T-helper 1 cell treated with Interleukin-12 subunit alpha and Interleukin-12 subunit beta and Interleukin-4 antibody, amounts not matched to agents 30 μg/mL and 1 μg/mL, for 36 hours (primary cell): ENCODE measurements around the gene PLCE1.
A peak's percentile ranks its signal among the peaks of the same experiment; 100 is the strongest.
"Not testable (repeated sequence)": the region's sequence is repeated elsewhere in the genome, so short reads cannot be mapped to it uniquely, and the experiment has no call there.

Experiments used
- H3K27ac Mint-ChIP-seq: one replicate; pipeline ENCODE4 v1.8.0; 2021; ENCODE audit warnings: mild to moderate bottlenecking, mixed read lengths
- H3K27me3 Mint-ChIP-seq: one replicate; pipeline ENCODE4 v1.8.0; 2021; ENCODE audit warnings: low read depth, mixed read lengths
- H3K36me3 Mint-ChIP-seq: one replicate; pipeline ENCODE4 v1.8.0; 2021; ENCODE audit warnings: low read depth, mixed read lengths
- H3K4me1 Mint-ChIP-seq: one replicate; pipeline ENCODE4 v1.8.0; 2021; ENCODE audit warnings: low read depth, mixed read lengths
- H3K4me3 Mint-ChIP-seq: one replicate; pipeline ENCODE4 v1.8.0; 2021; ENCODE audit warnings: mild to moderate bottlenecking, moderate library complexity, mixed read lengths
- H3K9me3 Mint-ChIP-seq: one replicate; pipeline ENCODE4 v1.8.0; 2021; ENCODE audit warnings: mixed read lengths

PLCE1 gene

GRCh38 chr10:93993782-93994437 lies at the start of gene PLCE1:
PLCE1 (plus strand) TSS chr10:93993931; CDS start chr10:94031047, 37,116 bp downstream.
- Mint-ChIP-seq H3K4me3 (peak within 1 kb of the TSS; percentile 60), H3K36me3 (no peaks in the 10 kb centered on the region), H3K9me3 (no peaks in the 10 kb centered on the region), H3K27me3 (peaks cover 62% of the 10 kb centered on the region), H3K4me1 (no peaks in the 10 kb centered on the region), H3K27ac (no peak within 1 kb of the TSS)

GRCh38 chr10:93945819-93946218 lies 47.9 kb upstream of the PLCE1 start:
- Mint-ChIP-seq H3K9me3 (no peaks in the 10 kb centered on the region), H3K4me3 (no peak overlapping the region), H3K27ac (no peak overlapping the region), H3K36me3 (no peaks in the 10 kb centered on the region), H3K27me3 (no peaks in the 10 kb centered on the region), H3K4me1 (no peaks in the 10 kb centered on the region)

DNA sequence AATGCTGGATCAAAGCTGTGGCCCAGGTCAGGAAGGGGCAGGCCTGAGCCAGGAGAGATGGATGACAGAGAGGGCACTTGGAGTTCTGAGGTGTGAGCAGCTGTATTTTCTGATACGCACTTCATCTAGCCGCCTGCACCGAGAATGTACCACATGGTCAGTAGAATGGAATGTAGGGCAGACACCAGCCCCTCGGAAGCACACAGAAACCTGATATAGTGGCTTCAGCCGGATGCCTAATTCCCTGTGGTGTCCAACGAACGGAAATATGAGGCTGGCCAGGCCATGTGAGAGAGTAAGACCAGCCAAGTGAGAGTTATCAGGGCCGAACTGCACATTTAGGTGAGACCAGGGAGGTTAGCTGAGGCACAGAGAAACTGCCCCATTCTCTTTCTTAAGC lies 46.7 kb upstream of the PLCE1 start:
- H3K27ac Mint-ChIP-seq: no peak overlapping the region
- no peak overlapping the region for H3K4me3 Mint-ChIP-seq
- H3K36me3 Mint-ChIP-seq: no peaks in the 10 kb centered on the region
- H3K9me3 Mint-ChIP-seq: no peaks in the 10 kb centered on the region
- peaks cover 2% of the 10 kb centered on the region for H3K4me1 Mint-ChIP-seq
- H3K27me3 Mint-ChIP-seq: no peaks in the 10 kb centered on the region

DNA sequence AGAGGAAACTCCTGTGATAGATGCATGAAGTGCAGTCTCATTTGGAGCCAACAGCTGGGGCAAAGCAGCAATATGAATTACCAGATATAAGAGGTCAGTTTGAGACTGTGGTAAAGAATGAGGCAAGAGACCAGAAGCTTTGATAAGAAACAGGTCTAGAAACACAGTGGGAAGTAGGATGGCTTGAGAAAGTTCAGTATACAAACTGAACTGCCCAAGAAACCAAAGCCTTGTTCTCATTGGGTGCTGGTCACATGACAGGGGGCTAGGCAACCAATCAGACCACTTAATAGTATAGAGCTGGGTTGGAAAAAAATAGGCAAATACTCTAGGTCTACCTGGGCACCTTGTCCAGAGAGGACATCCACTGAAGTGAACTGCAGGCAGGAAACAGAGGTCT lies 46.2 kb upstream of the PLCE1 start:
- no peak overlapping the region for H3K4me3 Mint-ChIP-seq
- no peaks in the 10 kb centered on the region for H3K9me3 Mint-ChIP-seq
- no peaks in the 10 kb centered on the region for H3K36me3 Mint-ChIP-seq
- no peak overlapping the region for H3K27ac Mint-ChIP-seq
- H3K27me3 Mint-ChIP-seq: no peaks in the 10 kb centered on the region
- peaks cover 2% of the 10 kb centered on the region for H3K4me1 Mint-ChIP-seq

- H3K27me3 Mint-ChIP-seq: no peaks in the 10 kb centered on the region
- H3K27ac Mint-ChIP-seq: no peak overlapping the region
- H3K36me3 Mint-ChIP-seq: no peaks in the 10 kb centered on the region
- no peaks in the 10 kb centered on the region for H3K9me3 Mint-ChIP-seq
- peaks cover 2% of the 10 kb centered on the region for H3K4me1 Mint-ChIP-seq
- no peak overlapping the region for H3K4me3 Mint-ChIP-seq
Observed at GRCh38 chr10:93951905-93952304, 41.8 kb upstream of the PLCE1 start.

- Mint-ChIP-seq H3K4me1 (peaks cover 2% of the 10 kb centered on the region), H3K27ac (no peak overlapping the region), H3K9me3 (no peaks in the 10 kb centered on the region), H3K4me3 (no peak overlapping the region), H3K36me3 (no peaks in the 10 kb centered on the region), H3K27me3 (no peaks in the 10 kb centered on the region)
Observed at GRCh38 chr10:93954299-93954698, 39.4 kb upstream of the PLCE1 start.

- no peaks in the 10 kb centered on the region for H3K9me3 Mint-ChIP-seq
- no peaks in the 10 kb centered on the region for H3K27me3 Mint-ChIP-seq
- H3K4me1 Mint-ChIP-seq: peaks cover 2% of the 10 kb centered on the region
Observed at GRCh38 chr10:93954726-93955363, 38.9 kb upstream of the PLCE1 start.

DNA sequence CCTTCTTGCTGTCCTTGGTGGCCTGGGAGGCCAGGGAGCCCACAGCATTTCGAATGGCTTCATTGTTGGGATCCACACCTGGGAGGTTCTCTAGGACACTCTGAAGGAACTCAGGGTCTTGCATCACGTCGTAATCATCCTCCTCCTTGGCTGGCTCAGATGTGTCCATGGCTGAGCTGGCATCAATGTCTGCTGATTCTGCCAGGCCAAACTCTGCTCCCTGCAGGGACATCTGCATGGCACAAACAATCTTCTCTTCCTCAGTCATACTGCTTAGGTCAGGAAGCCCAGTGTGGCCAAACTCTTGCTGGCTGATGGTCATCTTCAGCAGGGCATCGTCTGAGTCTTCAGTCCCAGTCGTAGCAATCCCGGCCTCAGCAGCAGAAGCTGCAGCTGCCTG lies 34.9 kb upstream of the PLCE1 start:
- Mint-ChIP-seq H3K27ac (no peak overlapping the region), H3K4me1 (no peaks in the 10 kb centered on the region), H3K36me3 (no peaks in the 10 kb centered on the region), H3K27me3 (no peaks in the 10 kb centered on the region), H3K9me3 (no peaks in the 10 kb centered on the region), H3K4me3 (no peak overlapping the region)

More at GRCh38 chr10:93954726-93955363, 38.9 kb upstream of the PLCE1 start:
- Mint-ChIP-seq H3K36me3 (no peaks in the 10 kb centered on the region), H3K27ac (no peak overlapping the region), H3K4me3 (no peak overlapping the region)

DNA sequence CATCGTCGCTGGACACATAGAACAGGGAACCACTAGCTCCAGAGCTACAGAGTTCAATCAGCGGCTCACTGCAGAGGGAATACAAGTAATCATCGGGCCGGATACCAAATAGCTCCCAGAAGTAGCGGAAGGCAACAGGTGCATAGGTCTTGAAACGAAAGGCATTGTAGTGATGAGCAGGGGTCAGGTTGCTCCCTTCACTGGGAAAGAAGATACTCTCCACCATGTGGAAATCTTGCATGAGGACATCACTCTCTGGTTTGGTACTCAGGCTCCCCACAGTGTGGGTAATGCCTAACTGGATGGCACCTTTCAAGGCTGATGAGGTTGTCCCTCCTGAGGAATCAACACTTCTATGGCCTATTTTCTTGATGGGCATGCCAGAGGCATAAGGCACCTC lies 32.7 kb upstream of the PLCE1 start:
- not testable (repeated sequence) for H3K27ac Mint-ChIP-seq, H3K36me3 Mint-ChIP-seq, H3K27me3 Mint-ChIP-seq, H3K9me3 Mint-ChIP-seq, H3K4me1 Mint-ChIP-seq, H3K4me3 Mint-ChIP-seq

DNA sequence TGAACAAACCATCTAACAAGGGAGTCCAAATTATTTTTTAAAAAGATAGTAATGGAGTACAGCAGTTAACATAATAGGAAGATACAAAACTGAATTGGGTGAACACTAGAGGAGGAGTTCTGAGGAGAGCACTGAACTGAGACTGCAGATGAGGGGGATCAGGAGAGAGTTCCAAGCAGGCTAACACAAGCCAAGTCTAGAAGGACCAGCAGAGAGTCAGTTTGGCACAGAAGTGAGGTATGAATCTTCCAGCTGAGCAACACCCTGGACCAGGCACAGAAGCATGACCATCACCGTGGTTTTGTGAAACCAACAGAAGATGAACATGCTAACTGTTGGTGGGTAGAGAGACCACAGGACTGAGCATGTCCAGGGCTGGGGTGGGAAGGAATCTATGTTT lies 30.8 kb upstream of the PLCE1 start:
- H3K4me1 Mint-ChIP-seq: no peaks in the 10 kb centered on the region
- H3K27ac Mint-ChIP-seq: no peak overlapping the region
- H3K27me3 Mint-ChIP-seq: no peaks in the 10 kb centered on the region
- H3K4me3 Mint-ChIP-seq: no peak overlapping the region
- no peaks in the 10 kb centered on the region for H3K9me3 Mint-ChIP-seq
- H3K36me3 Mint-ChIP-seq: no peaks in the 10 kb centered on the region

GRCh38 chr10:93963434-93963833 lies 30.3 kb upstream of the PLCE1 start:
- Mint-ChIP-seq H3K4me1 (no peaks in the 10 kb centered on the region), H3K27ac (no peak overlapping the region), H3K27me3 (no peaks in the 10 kb centered on the region), H3K36me3 (no peaks in the 10 kb centered on the region), H3K9me3 (no peaks in the 10 kb centered on the region), H3K4me3 (no peak overlapping the region)

DNA sequence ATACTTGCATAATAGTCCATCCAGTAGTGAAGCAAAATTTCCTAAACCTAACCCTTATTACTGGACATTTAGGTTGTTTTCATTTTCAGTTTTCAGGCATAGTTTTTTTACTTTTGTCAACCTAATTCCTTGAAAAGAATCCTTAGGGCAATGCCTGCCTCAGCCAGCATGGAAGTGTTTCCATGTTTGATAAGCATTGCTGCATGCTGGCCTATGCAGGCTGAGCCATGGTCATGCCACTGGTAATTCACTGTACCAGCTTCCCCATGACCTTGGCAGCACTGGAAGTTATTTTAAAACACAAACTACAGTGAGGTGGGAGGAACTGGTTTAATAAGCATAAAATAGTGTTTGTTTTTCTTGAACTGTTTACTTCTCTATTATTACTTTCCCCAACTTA lies 27.8 kb upstream of the PLCE1 start:
- no peaks in the 10 kb centered on the region for H3K4me1 Mint-ChIP-seq
- H3K27ac Mint-ChIP-seq: no peak overlapping the region
- no peaks in the 10 kb centered on the region for H3K36me3 Mint-ChIP-seq
- no peaks in the 10 kb centered on the region for H3K9me3 Mint-ChIP-seq
- no peaks in the 10 kb centered on the region for H3K27me3 Mint-ChIP-seq
- no peak overlapping the region for H3K4me3 Mint-ChIP-seq

- Mint-ChIP-seq H3K9me3 (no peaks in the 10 kb centered on the region), H3K27ac (no peak overlapping the region), H3K27me3 (no peaks in the 10 kb centered on the region), H3K36me3 (no peaks in the 10 kb centered on the region), H3K4me1 (no peaks in the 10 kb centered on the region), H3K4me3 (no peak overlapping the region)
Observed at GRCh38 chr10:93967756-93968155, 26.0 kb upstream of the PLCE1 start.

GRCh38 chr10:93968540-93968945 lies 25.2 kb upstream of the PLCE1 start:
- H3K27me3 Mint-ChIP-seq: no peaks in the 10 kb centered on the region
- H3K9me3 Mint-ChIP-seq: no peaks in the 10 kb centered on the region
- no peak overlapping the region for H3K27ac Mint-ChIP-seq
- H3K36me3 Mint-ChIP-seq: no peaks in the 10 kb centered on the region
- H3K4me3 Mint-ChIP-seq: no peak overlapping the region
- no peaks in the 10 kb centered on the region for H3K4me1 Mint-ChIP-seq

- H3K4me1 Mint-ChIP-seq, H3K36me3 Mint-ChIP-seq, H3K27ac Mint-ChIP-seq, H3K9me3 Mint-ChIP-seq, H3K4me3 Mint-ChIP-seq, H3K27me3 Mint-ChIP-seq: not testable (repeated sequence)
Observed at GRCh38 chr10:93970433-93971010, 23.2 kb upstream of the PLCE1 start.
